GM12878 (cell line): ENCODE data around the gene SPDL1. TPM values are rescaled to one million over a fixed set of nuclear protein-coding genes. Genes with fewer than 3 reads are reported as not detected.

Source experiments
- ATAC-seq: fragments of 200-7000 bp; cut with Tn5 transposase; 3 replicates; pipeline ENCODE4 v1.9.1; 2020; ENCODE audit warnings: mild to moderate bottlenecking, moderate library complexity
- BruUV-seq: library from RNA; stranded (reverse); fragments of 400-500 nt; replicated peaks from 2 replicates; lab custom pipeline; 2021; lab: Mats Ljungman, UMichigan
- CTCF ChIA-PET: fragments of 300-600 bp; sonication (Branson Sonifier 250); formaldehyde crosslinking; extraction: SDS; loops from one replicate; lab custom pipeline; 2021; ENCODE audit warnings: inconsistent platforms; lab: Yijun Ruan, JAX
- POLR2A ChIA-PET: fragments of 350-600 bp; formaldehyde crosslinking; extraction: SDS; loops from one replicate; lab custom pipeline; 2021; ENCODE audit warnings: inconsistent platforms; lab: Charles Lee
- RAD21 ChIA-PET: fragments of 300-600 bp; sonication (Branson Sonifier 250); formaldehyde crosslinking; loops from one replicate; lab custom pipeline; 2023; ENCODE audit warnings: antibody characterized with exemption; ENCODE audit not compliant: unreplicated experiment; lab: Charles Lee
- SMC1A ChIA-PET: fragments of 300-600 bp; sonication (Branson Sonifier 250); formaldehyde crosslinking; loops from one replicate; lab custom pipeline; 2023; ENCODE audit not compliant: unreplicated experiment, uncharacterized antibody; lab: Charles Lee
- DNase-seq: peaks from one replicate; pipeline ENCODE4 v3.0.0-alpha.2; 2011; ENCODE audit warnings: low read depth, low spot score
- FAIRE-seq: peaks from 3 replicates; lab custom pipeline; 2011; peaks lifted over from hg19 to GRCh38; lab: Jason Lieb, UNC
- H2AFZ ChIP-seq: 2 replicates; pipeline ENCODE4 v1.6.0; 2011; ENCODE audit warnings: low read depth, low read length, control low read depth; ENCODE audit not compliant: control insufficient read depth
- H3K27ac ChIP-seq: 2 replicates; pipeline ENCODE4 v1.5.1; 2011; ENCODE audit warnings: control low read depth; ENCODE audit not compliant: control insufficient read depth, insufficient read depth
- H3K27me3 ChIP-seq, 2 experiments: replicated peaks in 1 of 2; 2 replicates each; pipeline versions ENCODE4 v1.6.0 to v1.6.1; 2011; ENCODE audit warnings: low read length in 1 of 2; ENCODE audit not compliant: control insufficient read depth in 2 of 2, insufficient read depth in 2 of 2
- H3K36me3 ChIP-seq, 2 experiments: 2 replicates each; pipeline ENCODE4 v1.5.1; 2011; ENCODE audit warnings: low read length in 1 of 2; ENCODE audit not compliant: control insufficient read depth in 2 of 2, insufficient read depth in 2 of 2
- H3K4me1 ChIP-seq: 2 replicates; pipeline ENCODE4 v1.6.1; 2011; ENCODE audit warnings: mild to moderate bottlenecking, low read length, moderate library complexity, mixed read lengths; ENCODE audit not compliant: control insufficient read depth, insufficient read depth
- H3K4me2 ChIP-seq: 2 replicates; pipeline ENCODE4 v1.6.0; 2011; ENCODE audit warnings: control low read depth; ENCODE audit not compliant: control insufficient read depth, insufficient read depth
- H3K4me3 ChIP-seq: fragments of 200-600 bp; sonication (generic); 2 replicates; pipeline ENCODE4 v1.5.1; 2016
- H3K79me2 ChIP-seq: 2 replicates; pipeline ENCODE4 v1.6.0; 2011; ENCODE audit warnings: low read length; ENCODE audit not compliant: control insufficient read depth, insufficient read depth
- H3K9ac ChIP-seq: 2 replicates; pipeline ENCODE4 v1.8.0; 2011; ENCODE audit warnings: low read length, control low read depth, mixed read lengths; ENCODE audit not compliant: control insufficient read depth, insufficient read depth
- H3K9me3 ChIP-seq: replicated peaks from 3 replicates; pipeline ENCODE4 v1.5.1; 2011; ENCODE audit warnings: mild to moderate bottlenecking, low read length; ENCODE audit not compliant: control insufficient read depth, insufficient read depth
- H4K20me1 ChIP-seq: 2 replicates; pipeline ENCODE4 v1.6.0; 2011; ENCODE audit not compliant: control insufficient read depth, insufficient read depth
- CBX5 ChIP-seq: sonication (generic); IDR thresholded peaks from 2 replicates; pipeline ENCODE4 v1.6.1; 2016; ENCODE audit warnings: low read depth, moderate library complexity, mild to moderate bottlenecking, inconsistent platforms
- CREM ChIP-seq: IDR thresholded peaks from 2 replicates; pipeline ENCODE4 v1.6.1; 2014; ENCODE audit warnings: antibody characterized with exemption, low read depth
- ESRRA ChIP-seq: IDR thresholded peaks from 2 replicates; pipeline ENCODE4 v1.6.1; 2012; ENCODE audit warnings: mild to moderate bottlenecking, low read length, improper control_type of control experiment
- MEF2B ChIP-seq: fragments of 450-650 bp; IDR thresholded peaks from 2 replicates; pipeline ENCODE4 v1.6.1; 2018; ENCODE audit warnings: mild to moderate bottlenecking, moderate library complexity; ENCODE audit not compliant: partially characterized antibody, poor library complexity, severe bottlenecking
- MTA3 ChIP-seq: IDR thresholded peaks from 2 replicates; pipeline ENCODE4 v1.6.1; 2012; ENCODE audit warnings: low read length, inconsistent platforms, borderline replicate concordance
- POLR2AphosphoS2 ChIP-seq: IDR thresholded peaks from 2 replicates; pipeline ENCODE4 v1.6.1; 2011; ENCODE audit warnings: low read depth, mild to moderate bottlenecking, low read length, improper control_type of control experiment, moderate library complexity
- SMAD5 ChIP-seq: IDR thresholded peaks from 2 replicates; pipeline ENCODE4 v1.6.1; 2016; ENCODE audit warnings: antibody characterized with exemption, low read depth
- SUPT20H ChIP-seq: IDR thresholded peaks from 2 replicates; pipeline ENCODE4 v1.6.1; 2011; ENCODE audit warnings: low read depth, mild to moderate bottlenecking, low read length, moderate library complexity, borderline replicate concordance; ENCODE audit not compliant: control insufficient read depth
- ZBED1 ChIP-seq: IDR thresholded peaks from 2 replicates; pipeline ENCODE4 v1.6.1; 2016; ENCODE audit warnings: borderline replicate concordance
- WGBS: methylation state at CpG from one replicate; pipeline ENCODE4 v1.1.6; 2016; ENCODE audit warnings: low lambda C conversion rate; ENCODE audit not compliant: insufficient replicate concordance, insufficient coverage; ENCODE audit errors: missing lambda C conversion rate; 5-methylcytosine and 5-hydroxymethylcytosine counted together
- in situ Hi-C: fragments of 300-500 bp; cut with MboI; formaldehyde crosslinking; loops from 9 replicates; pipeline ENCODE4 v1.14.3; 2018; ENCODE audit warnings: mixed read lengths
- intact Hi-C: fragments of 100-400 bp; cut with micrococcal nuclease; formaldehyde crosslinking; loops from one replicate; pipeline ENCODE4 v1.14.2; 2022; ENCODE audit not compliant: unreplicated experiment
- polyA plus RNA-seq, 11 experiments: library from polyadenylated mRNA; depleted of rRNA in 4 of 11; unstranded in 6 of 11; stranded (reverse) in 5 of 11; fragments of >200 nt; fragmentation: Nextera tagmentation in 4 of 11; fragmentation: Illumina TruSeq in 1 of 11; extraction: Ambion mirVana in 4 of 11; extraction: Trizol in 1 of 11; gene quantifications; 1 replicate in 1 of 11; 2 replicates in 10 of 11; pipeline versions ENCODE4 v1.2.1 to v1.2.3, GENCODE V29; 2011 to 2016; ENCODE audit warnings: inconsistent platforms in 2 of 11, missing spikeins in 2 of 11, low read depth in 1 of 11
- total RNA-seq, 4 experiments: library from RNA; depleted of rRNA in 3 of 4; stranded (reverse); fragments of >200 nt in 3 of 4; fragmentation: Illumina TruSeq in 1 of 4; extraction: Trizol in 1 of 4; gene quantifications; 2 replicates each; pipeline versions ENCODE4 v1.2.1 to v1.2.3, GENCODE V29; 2013 to 2021
- TF ChIP-seq, protein P1 (sequence below): fragments of 150-350 bp; IDR thresholded peaks from 2 replicates; pipeline ENCODE4 v1.6.1; 2014; ENCODE audit warnings: mild to moderate bottlenecking, low read depth, low read length
- TF ChIP-seq, protein P2 (sequence below): fragments of 450-650 bp; IDR thresholded peaks from 2 replicates; pipeline ENCODE4 v1.6.1; 2017; ENCODE audit warnings: borderline replicate concordance

The SPDL1 gene
- total and polyA plus RNA-seq, 10 of the 15 experiments (the other 5 are each of a cell fraction or from before 2014, with no cell fraction given): 34.2 to 69.9 (median 46.0) TPM

DNA sequence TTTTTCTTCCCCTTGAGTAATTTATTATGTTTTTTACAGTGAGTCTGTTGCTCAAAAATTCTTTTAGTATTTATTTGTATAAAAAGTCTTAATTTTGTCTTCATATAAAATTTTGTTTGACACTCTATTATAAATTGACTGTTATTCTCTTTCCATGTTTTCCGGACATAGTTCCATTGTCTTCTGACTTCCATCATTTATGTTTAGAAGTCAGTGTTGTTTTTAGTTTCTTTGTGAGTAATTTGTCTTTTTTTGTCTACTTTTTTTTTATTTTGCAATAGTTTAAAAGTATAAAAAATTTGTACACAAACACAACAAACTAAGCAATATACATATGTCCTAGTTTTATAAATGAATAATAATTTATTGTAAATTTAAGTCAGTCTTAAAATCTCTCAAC, 25.7 kb upstream of the SPDL1 start (continued):
- no peak for TF ChIP-seq MEF2B

DNA sequence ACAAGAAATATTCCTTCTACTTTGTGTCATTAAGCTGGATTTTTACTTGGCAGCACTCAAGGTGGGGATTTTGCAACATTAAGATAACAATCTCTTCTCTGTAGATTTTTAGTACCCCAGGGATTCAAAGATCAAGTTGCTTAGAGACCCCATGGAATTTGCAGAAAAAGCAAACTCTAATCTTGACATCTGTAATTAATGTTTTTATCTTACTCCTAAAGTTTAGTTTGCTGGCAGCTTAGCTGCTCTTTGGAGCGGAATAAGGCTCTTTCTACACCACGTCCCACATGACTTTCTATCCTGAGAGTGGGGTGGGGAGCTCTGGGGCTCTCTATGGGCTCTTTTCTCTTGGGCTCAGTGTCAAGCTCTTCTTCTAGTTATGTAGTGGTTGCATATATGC, 21.7 kb upstream of the SPDL1 start:
- 23% methylated on average over 2 of the region's 2 CpGs for WGBS
- CTCF ChIA-PET: interaction anchor here (1.1 kb wide), 1 partner anchor 21 kb away, joined by 3 read pairs; no protein-coding TSS in a partner anchor
- in situ Hi-C loops: no loop called here

DNA sequence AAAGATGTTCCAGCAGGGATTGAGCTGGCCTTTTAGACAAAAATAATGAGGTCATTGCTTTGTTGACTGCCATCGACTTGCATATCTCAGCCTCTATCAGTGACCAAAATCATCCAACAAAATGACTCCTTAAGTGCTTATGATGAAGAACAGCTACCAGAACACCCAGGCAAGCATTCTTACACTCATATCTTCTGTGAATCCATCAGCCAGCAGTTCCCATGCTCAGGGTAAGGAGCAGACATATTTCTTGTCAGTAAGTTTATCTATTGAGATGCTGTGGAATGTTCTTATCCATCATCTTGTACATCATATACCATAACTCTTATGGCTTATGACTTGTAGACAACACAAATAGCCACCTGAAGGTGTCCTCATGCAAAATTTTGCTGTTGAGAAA, 20.2 kb upstream of the SPDL1 start:
- ATAC-seq: no peak
- DNase-seq: no peak
- H3K4me3 ChIP-seq: no peak overlapping the region
- H3K36me3 ChIP-seq: no peaks in the 10 kb centered on the region
- H3K27ac ChIP-seq: no peak overlapping the region
- no peak overlapping the region for H3K9ac ChIP-seq
- no peaks in the 10 kb centered on the region for H3K9me3 ChIP-seq
- no peak overlapping the region for H2AFZ ChIP-seq
- intact Hi-C loops (no loop called here), in situ Hi-C loops (no loop called here)
- H3K4me2 ChIP-seq: no peak overlapping the region
- ChIA-PET CTCF (interaction anchor here (1.3 kb wide), 1 partner anchor 17 kb away, joined by 5 read pairs; no protein-coding TSS in a partner anchor), SMC1A (interaction anchor here (0.7 kb wide), 1 partner anchor 28 kb away, joined by 3 read pairs; no protein-coding TSS in a partner anchor), RAD21 (no interaction called here), POLR2A (no interaction called here)
- no peak for FAIRE-seq
- WGBS: 50% methylated on average over 1 of the region's 1 CpG
- H3K79me2 ChIP-seq: no peaks in the 10 kb centered on the region
- peaks cover 2% of the 10 kb centered on the region in 2 experiments; a peak in 3 of 4 replicates for H3K27me3 ChIP-seq
- H3K4me1 ChIP-seq: no peaks in the 10 kb centered on the region
- BruUV-seq: no TSS peak
- no peaks in the 10 kb centered on the region for H4K20me1 ChIP-seq
- TF ChIP-seq MTA3: no peak
- no peak for TF ChIP-seq SUPT20H
- TF ChIP-seq, protein P1, sequence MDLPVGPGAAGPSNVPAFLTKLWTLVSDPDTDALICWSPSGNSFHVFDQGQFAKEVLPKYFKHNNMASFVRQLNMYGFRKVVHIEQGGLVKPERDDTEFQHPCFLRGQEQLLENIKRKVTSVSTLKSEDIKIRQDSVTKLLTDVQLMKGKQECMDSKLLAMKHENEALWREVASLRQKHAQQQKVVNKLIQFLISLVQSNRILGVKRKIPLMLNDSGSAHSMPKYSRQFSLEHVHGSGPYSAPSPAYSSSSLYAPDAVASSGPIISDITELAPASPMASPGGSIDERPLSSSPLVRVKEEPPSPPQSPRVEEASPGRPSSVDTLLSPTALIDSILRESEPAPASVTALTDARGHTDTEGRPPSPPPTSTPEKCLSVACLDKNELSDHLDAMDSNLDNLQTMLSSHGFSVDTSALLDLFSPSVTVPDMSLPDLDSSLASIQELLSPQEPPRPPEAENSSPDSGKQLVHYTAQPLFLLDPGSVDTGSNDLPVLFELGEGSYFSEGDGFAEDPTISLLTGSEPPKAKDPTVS: no peak
- no peak for TF ChIP-seq ZBED1
- TF ChIP-seq, protein P2, sequence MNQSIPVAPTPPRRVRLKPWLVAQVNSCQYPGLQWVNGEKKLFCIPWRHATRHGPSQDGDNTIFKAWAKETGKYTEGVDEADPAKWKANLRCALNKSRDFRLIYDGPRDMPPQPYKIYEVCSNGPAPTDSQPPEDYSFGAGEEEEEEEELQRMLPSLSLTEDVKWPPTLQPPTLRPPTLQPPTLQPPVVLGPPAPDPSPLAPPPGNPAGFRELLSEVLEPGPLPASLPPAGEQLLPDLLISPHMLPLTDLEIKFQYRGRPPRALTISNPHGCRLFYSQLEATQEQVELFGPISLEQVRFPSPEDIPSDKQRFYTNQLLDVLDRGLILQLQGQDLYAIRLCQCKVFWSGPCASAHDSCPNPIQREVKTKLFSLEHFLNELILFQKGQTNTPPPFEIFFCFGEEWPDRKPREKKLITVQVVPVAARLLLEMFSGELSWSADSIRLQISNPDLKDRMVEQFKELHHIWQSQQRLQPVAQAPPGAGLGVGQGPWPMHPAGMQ: no peak

More for the DNA sequence above, 21.7 kb upstream of the SPDL1 start:
- intact Hi-C loops: no loop called here
- SMC1A ChIA-PET: interaction anchor here (2.4 kb wide), 1 partner anchor 19 kb away, joined by 7 read pairs; no protein-coding TSS in a partner anchor
- ATAC-seq: no peak
- POLR2A ChIA-PET: no interaction called here
- no TSS peak for BruUV-seq
- no peak overlapping the region for H3K27ac ChIP-seq
- no peak overlapping the region for H3K4me2 ChIP-seq
- RAD21 ChIA-PET: no interaction called here
- H3K36me3 ChIP-seq: no peaks in the 10 kb centered on the region
- DNase-seq: no peak
- no peak for TF ChIP-seq ESRRA
- no peak for TF ChIP-seq POLR2AphosphoS2
- no peak for TF ChIP-seq CBX5
- no peak for TF ChIP-seq SMAD5
- TF ChIP-seq CREM: no peak
- H3K9ac ChIP-seq: no peak overlapping the region
- H2AFZ ChIP-seq: no peak overlapping the region
- H4K20me1 ChIP-seq: no peaks in the 10 kb centered on the region
- no peaks in the 10 kb centered on the region for H3K4me1 ChIP-seq
- H3K4me3 ChIP-seq: no peak overlapping the region
- no peaks in the 10 kb centered on the region for H3K79me2 ChIP-seq
- FAIRE-seq: no peak
- no peaks in the 10 kb centered on the region for H3K9me3 ChIP-seq
- H3K27me3 ChIP-seq: peaks cover 2% of the 10 kb centered on the region in 2 experiments; a peak in 3 of 4 replicates
